ENCODE data around the gene CXCL10. TPM values are rescaled to one million over a fixed set of nuclear protein-coding genes. Genes with fewer than 3 reads are reported as not detected.

CXCL10 gene
- total RNA-seq, 1 experiment from 2014 or later, result not detected

- no peak for DNase-seq (ENCODE audit: low read depth)
- in situ Hi-C loops (cut with HindIII; ENCODE audit: low pct_unique_long_range_greater_than_20kb, low sequenced_read_pairs), result no loop called here
Measured at GRCh38 chr4:76035799-76036380, 12.6 kb upstream of the CXCL10 start, which contains the start of gene CXCL11. CXCL11 (minus strand) TSS chr4:76036070; CDS start chr4:76035987, 83 bp downstream.

DNA sequence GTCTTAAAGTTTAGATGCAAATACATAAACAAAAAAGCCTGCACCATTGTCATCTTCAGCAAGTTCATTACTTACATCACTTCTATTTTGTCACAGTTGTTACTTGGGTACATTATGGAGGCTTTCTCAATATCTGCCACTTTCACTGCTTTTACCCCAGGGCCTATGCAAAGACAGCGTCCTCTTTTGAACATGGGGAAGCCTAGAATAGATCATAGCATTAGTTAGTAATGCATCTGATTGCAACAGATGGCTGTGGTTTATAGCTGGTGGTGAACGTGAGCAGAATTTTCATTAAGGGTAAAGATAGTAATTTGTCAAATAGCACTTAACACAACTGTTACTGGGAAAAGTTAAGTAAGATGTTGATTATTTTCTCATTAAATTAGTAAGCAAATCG, 11.8 kb upstream of the CXCL10 start:
- in situ Hi-C loops (cut with HindIII; ENCODE audit: low pct_unique_long_range_greater_than_20kb, low sequenced_read_pairs), result no loop called here
- DNase-seq (ENCODE audit: low read depth), result no peak

DNA sequence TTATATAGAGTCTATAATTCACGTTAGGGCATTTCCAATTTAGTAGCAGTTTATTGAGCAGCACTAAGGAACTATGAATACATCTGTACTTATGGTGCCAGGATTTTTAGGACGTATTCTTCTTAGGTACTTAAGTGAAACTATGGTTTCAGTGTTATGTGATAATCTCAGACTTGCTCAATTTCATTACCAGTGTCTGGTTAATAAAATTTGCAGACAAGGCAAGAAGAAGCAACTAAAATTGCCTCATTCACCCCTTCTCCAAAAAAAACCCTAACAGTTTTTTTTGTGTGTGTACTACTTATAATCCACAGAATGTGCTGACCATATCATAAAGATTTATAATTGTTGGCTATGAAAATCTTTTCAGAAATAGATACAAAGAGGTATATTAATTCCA, 6.0 kb upstream of the CXCL10 start:
- in situ Hi-C loops (cut with HindIII; ENCODE audit: low pct_unique_long_range_greater_than_20kb, low sequenced_read_pairs), result no loop called here
- no peak for DNase-seq (ENCODE audit: low read depth)

DNA sequence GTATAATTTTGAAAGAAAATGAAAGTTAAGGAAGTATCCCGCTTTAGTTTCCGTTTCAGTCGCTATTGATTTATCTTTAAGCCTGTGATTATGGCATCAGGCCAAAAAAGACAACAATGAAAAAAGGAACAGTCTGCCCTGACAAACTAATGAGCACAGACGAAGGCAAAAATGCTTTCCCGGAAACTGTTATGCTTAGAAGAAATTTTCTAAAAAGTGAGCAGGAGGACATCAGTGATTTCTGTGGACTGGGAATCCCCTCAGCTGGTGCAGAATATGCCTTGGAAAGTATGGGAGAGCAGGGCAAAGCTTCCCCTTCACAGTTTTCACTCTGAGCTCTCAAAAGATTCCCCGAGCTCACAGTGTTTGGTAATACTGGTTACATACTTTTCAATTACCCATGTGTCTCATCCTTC, 5.1 kb upstream of the CXCL10 start:
- DNase-seq (ENCODE audit: low read depth), result no peak
- in situ Hi-C loops (cut with HindIII; ENCODE audit: low pct_unique_long_range_greater_than_20kb, low sequenced_read_pairs), result no loop called here

- in situ Hi-C loops (cut with HindIII; ENCODE audit: low pct_unique_long_range_greater_than_20kb, low sequenced_read_pairs), result no loop called here
- DNase-seq (ENCODE audit: low read depth), result no peak
Measured at GRCh38 chr4:76024065-76024464, 768 bp upstream of the CXCL10 start.

DNA sequence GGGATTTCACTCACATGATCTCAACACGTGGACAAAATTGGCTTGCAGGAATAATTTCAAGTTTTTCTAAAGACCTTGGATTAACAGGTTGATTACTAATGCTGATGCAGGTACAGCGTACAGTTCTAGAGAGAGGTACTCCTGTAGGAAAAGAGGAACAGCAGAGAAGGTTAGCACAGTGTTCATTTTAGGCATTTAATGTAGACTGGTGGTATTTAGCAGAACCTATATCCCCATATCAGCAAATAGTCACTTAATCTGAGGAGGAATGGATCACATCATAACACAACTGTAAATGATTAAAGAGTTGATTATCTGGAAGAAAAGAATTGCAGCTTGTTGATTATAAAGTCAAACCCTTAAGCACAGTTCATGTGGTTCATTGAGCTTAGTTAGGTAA, 620 bp downstream of the CXCL10 start:
- DNase-seq (ENCODE audit: low read depth), result no peak
- in situ Hi-C loops (cut with HindIII; ENCODE audit: low pct_unique_long_range_greater_than_20kb, low sequenced_read_pairs), result no loop called here

GRCh38 chr4:76022031-76022430, 1.3 kb downstream of the CXCL10 start:
- in situ Hi-C loops (cut with HindIII; ENCODE audit: low pct_unique_long_range_greater_than_20kb, low sequenced_read_pairs), result no loop called here
- no peak for DNase-seq (ENCODE audit: low read depth)

GRCh38 chr4:76017056-76017686, 6.1 kb downstream of the CXCL10 start:
- no peak for DNase-seq (ENCODE audit: low read depth)
- in situ Hi-C loops (cut with HindIII; ENCODE audit: low pct_unique_long_range_greater_than_20kb, low sequenced_read_pairs), result no loop called here

GRCh38 chr4:76016393-76016792, 6.9 kb downstream of the CXCL10 start:
- in situ Hi-C loops (cut with HindIII; ENCODE audit: low pct_unique_long_range_greater_than_20kb, low sequenced_read_pairs), result no loop called here
- no peak for DNase-seq (ENCODE audit: low read depth)

GRCh38 chr4:76013540-76013939, 9.8 kb downstream of the CXCL10 start:
- no peak for DNase-seq (ENCODE audit: low read depth)
- in situ Hi-C loops (cut with HindIII; ENCODE audit: low pct_unique_long_range_greater_than_20kb, low sequenced_read_pairs), result no loop called here

GRCh38 chr4:76012388-76012801, 10.9 kb downstream of the CXCL10 start:
- no peak for DNase-seq (ENCODE audit: low read depth)
- in situ Hi-C loops (cut with HindIII; ENCODE audit: low pct_unique_long_range_greater_than_20kb, low sequenced_read_pairs), result no loop called here

DNA sequence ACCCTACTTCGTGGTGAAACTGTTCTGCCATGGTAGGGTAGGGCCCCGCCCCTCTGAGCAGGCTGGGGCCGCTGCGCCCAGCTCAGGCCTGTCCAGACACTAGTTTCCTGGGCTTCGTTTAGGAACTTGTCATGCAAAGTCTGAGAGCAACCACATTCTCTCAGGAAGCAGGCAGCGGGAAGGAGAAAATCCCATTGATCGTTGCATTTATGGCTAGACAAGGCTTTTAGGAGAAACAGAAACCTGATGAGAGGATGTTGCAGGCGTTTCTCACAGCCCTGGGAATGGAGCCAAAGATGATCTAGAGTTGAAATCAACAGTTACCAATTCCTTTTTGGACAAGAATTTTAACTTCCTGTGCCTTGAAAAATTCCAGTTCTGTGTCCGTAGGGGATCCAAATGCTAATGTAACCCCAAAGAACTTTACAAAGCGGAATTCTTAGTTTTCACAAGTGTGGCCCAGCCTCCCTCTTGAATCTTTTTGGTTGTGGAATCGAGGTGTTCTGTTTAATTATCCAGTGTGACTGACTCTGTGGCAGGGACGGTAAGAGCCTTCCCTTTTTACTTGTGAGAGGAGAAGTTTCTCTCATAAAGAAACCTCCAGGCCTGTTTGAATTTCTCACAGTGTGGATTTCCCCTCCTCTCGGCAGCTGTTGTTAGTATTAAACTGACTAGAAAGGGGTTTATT, 11.5 kb downstream of the CXCL10 start:
- in situ Hi-C loops (cut with HindIII; ENCODE audit: low pct_unique_long_range_greater_than_20kb, low sequenced_read_pairs), result no loop called here

DNA sequence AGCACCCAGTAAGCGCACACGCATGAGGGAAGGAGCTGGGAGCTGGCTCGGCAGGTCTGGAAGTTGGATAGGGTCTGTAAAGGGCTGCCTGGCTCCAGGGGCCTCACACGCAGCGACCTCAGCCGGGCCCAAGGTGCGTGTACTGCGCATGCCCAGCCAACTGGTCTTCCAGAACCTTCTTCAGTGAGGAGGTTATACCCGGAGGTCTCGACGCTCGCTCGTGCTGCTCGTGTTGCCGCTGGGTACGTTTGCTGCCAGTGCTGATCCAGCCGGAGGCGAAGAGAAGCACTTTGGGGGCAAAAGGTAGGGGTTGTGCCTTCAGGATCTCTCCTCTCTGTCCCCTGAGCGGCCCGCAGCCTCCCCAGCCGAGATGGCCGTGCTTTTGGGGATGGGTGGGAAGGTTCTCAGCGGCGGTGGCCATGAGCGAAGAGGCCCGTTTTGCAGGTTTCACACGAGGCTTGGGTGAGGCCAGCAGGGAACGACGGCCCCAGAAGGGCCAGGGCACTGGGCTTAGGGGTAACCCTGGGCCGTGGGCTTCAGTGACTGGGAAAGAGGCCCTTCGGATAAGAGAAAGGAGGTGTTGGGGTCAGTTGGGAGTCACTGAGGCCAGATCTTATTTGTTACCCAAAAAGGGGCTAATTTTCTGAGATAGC, 12.2 kb downstream of the CXCL10 start:
- DNase-seq (ENCODE audit: low read depth), result no peak

More for the DNA sequence above, 11.5 kb downstream of the CXCL10 start:
- DNase-seq (ENCODE audit: low read depth), result no peak

GRCh38 chr4:76010576-76010975, 12.7 kb downstream of the CXCL10 start:
- DNase-seq (ENCODE audit: low read depth), result no peak
- in situ Hi-C loops (cut with HindIII; ENCODE audit: low pct_unique_long_range_greater_than_20kb, low sequenced_read_pairs), result no loop called here

More for the DNA sequence above, 12.2 kb downstream of the CXCL10 start:
- in situ Hi-C loops (cut with HindIII; ENCODE audit: low pct_unique_long_range_greater_than_20kb, low sequenced_read_pairs), result no loop called here

GRCh38 chr4:76009311-76009710, 14.0 kb downstream of the CXCL10 start:
- in situ Hi-C loops (cut with HindIII; ENCODE audit: low pct_unique_long_range_greater_than_20kb, low sequenced_read_pairs), result no loop called here
- no peak for DNase-seq (ENCODE audit: low read depth)

DNA sequence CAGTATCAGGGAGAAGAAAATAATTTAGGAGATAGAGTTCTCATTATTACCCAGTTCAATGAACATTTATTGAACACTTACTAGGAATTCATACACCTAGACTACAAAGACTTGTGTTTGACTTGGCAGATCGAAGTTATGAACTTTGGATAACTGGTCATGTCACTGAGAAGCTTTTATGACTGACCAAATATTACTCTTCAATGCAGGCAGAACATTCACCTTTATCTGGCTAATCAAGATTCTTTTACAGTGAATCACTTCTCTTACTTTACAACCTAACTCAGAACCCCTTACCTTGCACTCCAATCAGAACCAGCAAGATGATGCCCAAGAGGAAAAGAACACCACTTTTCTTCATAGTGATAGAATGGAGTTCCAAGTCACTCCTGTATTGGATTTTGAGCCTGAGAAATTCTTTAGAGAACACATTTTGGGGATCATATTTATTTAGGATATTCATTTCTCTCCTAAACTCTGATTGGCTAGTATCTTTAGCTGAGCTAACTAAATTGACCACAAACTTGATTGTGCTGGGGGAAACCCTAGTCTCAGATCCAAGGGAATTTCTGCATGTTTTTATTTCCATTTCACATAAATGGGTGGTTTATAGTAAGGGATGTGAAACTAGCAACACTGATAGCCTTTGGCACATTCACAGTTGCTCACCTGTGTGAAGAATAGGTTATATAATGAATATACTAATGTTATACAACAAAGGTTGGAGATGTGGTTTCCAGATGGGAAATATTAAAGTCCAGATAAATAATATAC, 16.0 kb downstream of the CXCL10 start, which contains the start of gene CXCL9:
TSS of gene CXCL9 (minus strand) at position 421 of the 774 bp plus-strand sequence. CDS start at position 361, 60 bp downstream.
- DNase-seq (ENCODE audit: low read depth), result no peak

GRCh38 chr4:76003620-76004019, 19.7 kb downstream of the CXCL10 start:
- in situ Hi-C loops (cut with HindIII; ENCODE audit: low pct_unique_long_range_greater_than_20kb, low sequenced_read_pairs), result no loop called here
- no peak for DNase-seq (ENCODE audit: low read depth)

More for the DNA sequence above, 16.0 kb downstream of the CXCL10 start, which contains the start of gene CXCL9:
- in situ Hi-C loops (cut with HindIII; ENCODE audit: low pct_unique_long_range_greater_than_20kb, low sequenced_read_pairs), result no loop called here

GRCh38 chr4:76003035-76003434, 20.3 kb downstream of the CXCL10 start:
- in situ Hi-C loops (cut with HindIII; ENCODE audit: low pct_unique_long_range_greater_than_20kb, low sequenced_read_pairs), result no loop called here
- no peak for DNase-seq (ENCODE audit: low read depth)
